SK-N-MC (cell line): ENCODE data around the gene ATP8B3.

Experiments used
- EZH2 ChIP-seq: fragments of 200-600 bp; sonication (generic); IDR thresholded peaks from one replicate; pipeline ENCODE4 v1.6.1; 2017; ENCODE audit warnings: antibody characterized with exemption
- POLR2AphosphoS5 ChIP-seq: IDR thresholded peaks from 2 replicates; pipeline ENCODE4 v1.6.1; 2012; ENCODE audit warnings: mild to moderate bottlenecking, low read depth, low read length, borderline replicate concordance

- TF ChIP-seq EZH2 (no peak), POLR2AphosphoS5 (no peak)
Measured at GRCh38 chr19:1776606-1777147, 35.4 kb downstream of the ATP8B3 start.
